PC-3 (cell line): ENCODE data around the gene KLK13. TPM values are rescaled to one million over a fixed set of nuclear protein-coding genes. Genes with fewer than 3 reads are reported as not detected.

ENCODE experiments used
- ATAC-seq: fragments of 200-7000 bp; cut with Tn5 transposase; 2 replicates; pipeline ENCODE4 v1.9.1; 2020; ENCODE audit warnings: mild to moderate bottlenecking, moderate library complexity
- BruUV-seq: library from RNA; stranded (reverse); fragments of 400-500 nt; replicated peaks from 2 replicates; lab custom pipeline; 2021; lab: Mats Ljungman, UMichigan
- CTCF ChIA-PET: fragments of 300-600 bp; sonication (Branson Sonifier 250); formaldehyde crosslinking; loops from one replicate; lab custom pipeline; 2022; ENCODE audit warnings: antibody characterized with exemption; lab: Charles Lee
- POLR2A ChIA-PET: fragments of 300-600 bp; sonication (Branson Sonifier 250); formaldehyde crosslinking; loops from one replicate; lab custom pipeline; 2022; ENCODE audit warnings: antibody characterized with exemption; ENCODE audit not compliant: unreplicated experiment; lab: Charles Lee
- DNase-seq: peaks from one replicate; pipeline ENCODE4 v3.0.0-alpha.2; 2015
- H2AFZ ChIP-seq: fragments of 300-600 bp; sonication (generic); 2 replicates; pipeline ENCODE4 v1.6.0; 2016; ENCODE audit warnings: antibody characterized with exemption, low read length
- H3F3A ChIP-seq: fragments of 300-600 bp; sonication (generic); one replicate; pipeline ENCODE4 v1.6.0; 2017; ENCODE audit warnings: antibody characterized with exemption, low read length, control low read depth, mild to moderate bottlenecking; ENCODE audit not compliant: unreplicated experiment
- H3K27ac ChIP-seq: fragments of 300-600 bp; sonication (generic); 2 replicates; pipeline ENCODE4 v1.5.1; 2016; ENCODE audit warnings: mild to moderate bottlenecking, low read length
- H3K27me3 ChIP-seq: fragments of 300-600 bp; sonication (generic); 2 replicates; pipeline ENCODE4 v1.6.1; 2016; ENCODE audit warnings: low read length, mixed read lengths
- H3K36me3 ChIP-seq: fragments of 300-600 bp; sonication (generic); 2 replicates; pipeline ENCODE4 v1.6.1; 2016; ENCODE audit warnings: low read depth, mixed run types, low read length, mixed read lengths
- H3K4me1 ChIP-seq: fragments of 300-600 bp; sonication (generic); 2 replicates; pipeline ENCODE4 v1.5.1; 2016; ENCODE audit warnings: low read length; ENCODE audit not compliant: insufficient read depth
- H3K4me2 ChIP-seq: fragments of 300-600 bp; sonication (generic); 2 replicates; pipeline ENCODE4 v1.6.0; 2016; ENCODE audit warnings: low read length
- H3K4me3 ChIP-seq: fragments of 300-600 bp; sonication (generic); 2 replicates; pipeline ENCODE4 v1.5.1; 2016; ENCODE audit warnings: mild to moderate bottlenecking, low read length, mixed read lengths
- H3K79me2 ChIP-seq: fragments of 300-600 bp; sonication (generic); 2 replicates; pipeline ENCODE4 v1.6.1; 2017; ENCODE audit warnings: low read length, mixed read lengths
- H3K9ac ChIP-seq: fragments of 300-600 bp; sonication (generic); 2 replicates; pipeline ENCODE4 v1.6.0; 2016; ENCODE audit warnings: mild to moderate bottlenecking, low read length
- H3K9me2 ChIP-seq: fragments of 300-600 bp; sonication (generic); replicated peaks from 2 replicates; pipeline ENCODE4 v1.6.1; 2016; ENCODE audit warnings: mixed run types, low read length, mixed read lengths
- H3K9me3 ChIP-seq: fragments of 300-600 bp; sonication (generic); 2 replicates; pipeline ENCODE4 v1.6.1; 2016; ENCODE audit warnings: low read length, mixed read lengths
- H4K20me1 ChIP-seq: fragments of 300-600 bp; sonication (generic); 2 replicates; pipeline ENCODE4 v1.6.1; 2016; ENCODE audit warnings: low read length, mixed read lengths
- EZH2 ChIP-seq: fragments of 300-600 bp; sonication (generic); IDR thresholded peaks from one replicate; pipeline ENCODE4 v1.6.1; 2017; ENCODE audit warnings: antibody characterized with exemption, mild to moderate bottlenecking, low read length; ENCODE audit not compliant: unreplicated experiment
- EZH2phosphoT487 ChIP-seq: fragments of 300-600 bp; sonication (generic); IDR thresholded peaks from 2 replicates; pipeline ENCODE4 v1.6.1; 2018; ENCODE audit warnings: mild to moderate bottlenecking, antibody characterized with exemption, low read length, borderline replicate concordance
- intact Hi-C: fragments of 100-400 bp; cut with micrococcal nuclease; formaldehyde crosslinking; loops from 2 replicates; pipeline ENCODE4 v1.9.0; 2023
- total RNA-seq: library from RNA; depleted of rRNA; stranded (reverse); fragments of >200 nt; gene quantifications from 2 replicates; pipeline ENCODE4 v1.2.3, GENCODE V29; 2014
- TF ChIP-seq, protein P1 (sequence below): fragments of 300-600 bp; sonication (generic); conservative IDR thresholded peaks from 2 replicates; pipeline ENCODE4 v1.5.1; 2017; ENCODE audit warnings: antibody characterized with exemption, low read depth, mild to moderate bottlenecking, low read length

Gene KLK13
- total RNA-seq, 1 experiment from 2014 or later: not detected

DNA sequence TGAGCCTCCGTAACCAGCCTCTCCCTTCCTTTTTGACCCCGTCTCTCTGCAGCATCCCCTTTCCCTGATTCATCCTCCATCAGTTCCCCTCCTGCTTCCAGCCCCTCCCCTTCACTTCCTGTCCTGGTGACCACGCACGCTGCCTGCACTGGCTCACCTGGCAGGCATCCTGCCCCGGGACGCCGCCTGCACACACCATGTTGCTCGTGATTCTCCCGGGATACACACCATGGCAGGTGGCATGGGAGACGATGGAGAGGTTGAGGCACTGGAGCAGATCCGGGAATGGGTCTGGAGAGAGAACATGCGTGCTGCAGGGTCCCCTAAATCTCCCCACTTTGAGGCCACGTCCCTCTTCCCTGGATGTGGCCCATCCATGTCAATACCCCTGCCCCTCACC lies 34.3 kb downstream of the KLK13 start:
- H3K4me1 ChIP-seq: no peaks in the 10 kb centered on the region
- DNase-seq (no peak), ATAC-seq (no peak)
- no peak overlapping the region for H2AFZ ChIP-seq
- no peaks in the 10 kb centered on the region for H3K9me2 ChIP-seq
- H3K4me3 ChIP-seq: no peak overlapping the region
- CTCF ChIA-PET: no interaction called here
- H3F3A ChIP-seq: no peaks in the 10 kb centered on the region
- POLR2A ChIA-PET: no interaction called here
- H4K20me1 ChIP-seq: no peaks in the 10 kb centered on the region
- H3K9ac ChIP-seq: no peak overlapping the region
- no peak for TF ChIP-seq EZH2
- TF ChIP-seq, protein P1, sequence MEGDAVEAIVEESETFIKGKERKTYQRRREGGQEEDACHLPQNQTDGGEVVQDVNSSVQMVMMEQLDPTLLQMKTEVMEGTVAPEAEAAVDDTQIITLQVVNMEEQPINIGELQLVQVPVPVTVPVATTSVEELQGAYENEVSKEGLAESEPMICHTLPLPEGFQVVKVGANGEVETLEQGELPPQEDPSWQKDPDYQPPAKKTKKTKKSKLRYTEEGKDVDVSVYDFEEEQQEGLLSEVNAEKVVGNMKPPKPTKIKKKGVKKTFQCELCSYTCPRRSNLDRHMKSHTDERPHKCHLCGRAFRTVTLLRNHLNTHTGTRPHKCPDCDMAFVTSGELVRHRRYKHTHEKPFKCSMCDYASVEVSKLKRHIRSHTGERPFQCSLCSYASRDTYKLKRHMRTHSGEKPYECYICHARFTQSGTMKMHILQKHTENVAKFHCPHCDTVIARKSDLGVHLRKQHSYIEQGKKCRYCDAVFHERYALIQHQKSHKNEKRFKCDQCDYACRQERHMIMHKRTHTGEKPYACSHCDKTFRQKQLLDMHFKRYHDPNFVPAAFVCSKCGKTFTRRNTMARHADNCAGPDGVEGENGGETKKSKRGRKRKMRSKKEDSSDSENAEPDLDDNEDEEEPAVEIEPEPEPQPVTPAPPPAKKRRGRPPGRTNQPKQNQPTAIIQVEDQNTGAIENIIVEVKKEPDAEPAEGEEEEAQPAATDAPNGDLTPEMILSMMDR: no peak
- no peak for TF ChIP-seq EZH2phosphoT487
- BruUV-seq: no TSS peak
- H3K4me2 ChIP-seq: no peak overlapping the region
- H3K27me3 ChIP-seq: peaks cover 3% of the 10 kb centered on the region; the same call in 1 of the 2 replicates
- no peaks in the 10 kb centered on the region for H3K79me2 ChIP-seq
- H3K27ac ChIP-seq: no peak overlapping the region
- no peaks in the 10 kb centered on the region for H3K9me3 ChIP-seq
- H3K36me3 ChIP-seq: no peaks in the 10 kb centered on the region
- intact Hi-C loops: no loop called here

DNA sequence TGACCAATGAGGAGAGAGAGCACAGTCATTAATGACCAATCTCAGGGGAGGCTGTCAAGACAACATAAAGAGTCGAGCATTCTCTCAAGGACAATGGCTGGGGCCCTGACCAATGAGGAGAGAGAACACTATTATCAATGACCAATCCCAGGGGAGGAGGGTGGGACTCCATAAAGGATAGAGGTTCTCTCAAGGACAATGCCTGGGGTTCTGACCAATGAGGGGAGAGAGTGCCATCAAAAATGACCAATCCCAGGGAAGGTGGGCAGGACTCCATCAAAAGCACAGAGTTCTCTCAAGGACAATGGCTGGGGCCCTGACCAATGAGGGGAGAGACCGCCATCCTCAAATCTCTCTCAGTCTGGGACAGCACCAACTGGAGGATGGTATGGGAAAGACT lies 35.2 kb downstream of the KLK13 start:
- Histone ChIP-seq H4K20me1 (no peaks in the 10 kb centered on the region), H3F3A (no peaks in the 10 kb centered on the region), H2AFZ (no peak overlapping the region), H3K9me2 (no peaks in the 10 kb centered on the region), H3K4me3 (no peak overlapping the region), H3K4me1 (no peaks in the 10 kb centered on the region), H3K27me3 (peaks cover 3% of the 10 kb centered on the region; the same call in 1 of the 2 replicates), H3K9ac (no peak overlapping the region), H3K79me2 (no peaks in the 10 kb centered on the region), H3K4me2 (no peak overlapping the region), H3K36me3 (no peaks in the 10 kb centered on the region), H3K27ac (no peak overlapping the region), H3K9me3 (no peaks in the 10 kb centered on the region)
- ChIA-PET POLR2A (no interaction called here), CTCF (no interaction called here)
- intact Hi-C loops: no loop called here
- DNase-seq (no peak), ATAC-seq (no peak)
- TF ChIP-seq EZH2phosphoT487 (no peak), EZH2 (no peak)
- TF ChIP-seq, protein P1: no peak
- no TSS peak for BruUV-seq

DNA sequence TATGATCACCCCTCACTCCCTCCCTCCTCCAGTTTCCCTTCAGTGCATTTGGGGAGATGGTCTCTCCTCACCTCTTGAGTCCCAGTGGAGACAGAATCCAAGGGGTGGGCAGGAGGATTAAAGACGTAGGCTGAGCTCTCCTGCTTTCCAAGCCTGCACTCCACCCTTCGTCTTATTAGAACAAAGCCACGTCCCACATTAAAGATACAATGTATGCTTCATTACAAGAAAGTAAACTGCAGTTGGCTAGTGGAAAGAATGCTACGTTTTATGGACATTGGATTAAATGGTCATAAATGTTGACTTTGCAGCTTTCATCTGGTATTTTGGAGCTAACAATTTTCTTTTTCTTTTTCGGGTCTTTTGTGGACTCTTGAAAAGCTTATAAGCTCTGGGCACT lies 37.0 kb downstream of the KLK13 start:
- POLR2A ChIA-PET: no interaction called here

More for the DNA sequence above, 37.0 kb downstream of the KLK13 start:
- no peak overlapping the region for H3K4me3 ChIP-seq
- no peak overlapping the region for H2AFZ ChIP-seq
- intact Hi-C loops: no loop called here
- no peak overlapping the region for H3K27ac ChIP-seq
- no peaks in the 10 kb centered on the region for H3K79me2 ChIP-seq
- no peak overlapping the region for H3K9ac ChIP-seq
- BruUV-seq: no TSS peak
- no peaks in the 10 kb centered on the region for H4K20me1 ChIP-seq
- CTCF ChIA-PET: no interaction called here
- no peak for DNase-seq
- peaks cover 3% of the 10 kb centered on the region; the same call in 1 of the 2 replicates for H3K27me3 ChIP-seq
- no peaks in the 10 kb centered on the region for H3F3A ChIP-seq
- no peaks in the 10 kb centered on the region for H3K4me1 ChIP-seq
- no peaks in the 10 kb centered on the region for H3K9me2 ChIP-seq
- no peak for ATAC-seq
- TF ChIP-seq EZH2phosphoT487 (no peak), EZH2 (no peak)
- TF ChIP-seq, protein P1: no peak
- no peaks in the 10 kb centered on the region for H3K9me3 ChIP-seq
- H3K4me2 ChIP-seq: no peak overlapping the region
- no peaks in the 10 kb centered on the region for H3K36me3 ChIP-seq
